Right lobe of liver (tissue), 6 donors: ENCODE data around the gene DLG1. TPM values are rescaled to one million over a fixed set of nuclear protein-coding genes. Genes with fewer than 3 reads are reported as not detected.

Experiments used
- ATAC-seq, 4 donors: fragments of 200-7000 bp; cut with Tn5 transposase; one replicate each; pipeline ENCODE4 v1.9.1; 2020; ENCODE audit warnings: mild to moderate bottlenecking in 4 of 4, moderate library complexity in 4 of 4
- DNase-seq, 3 donors: peaks; one replicate each; pipeline ENCODE4 v3.0.0-alpha.2; 2020
- H3K27ac ChIP-seq, 3 donors: fragments of 200-600 bp; one replicate each; pipeline ENCODE4 v1.8.0; 2022
- H3K27me3 ChIP-seq, 2 donors: fragments of 200-600 bp; one replicate each; pipeline ENCODE4 v1.8.0; 2022
- H3K36me3 ChIP-seq, 4 donors: fragments of 200-600 bp; sonication (generic) in 1 of 4; one replicate each; pipeline versions ENCODE4 v1.5.1 to v1.8.0; 2017 to 2022; ENCODE audit warnings: control low read depth in 1 of 4
- H3K4me1 ChIP-seq, 4 donors: fragments of 200-600 bp; sonication (generic) in 1 of 4; one replicate each; pipeline versions ENCODE4 v1.5.1 to v1.8.0; 2017 to 2022; ENCODE audit warnings: control low read depth in 1 of 4
- H3K4me3 ChIP-seq, 3 donors: fragments of 200-600 bp; one replicate each; pipeline ENCODE4 v1.8.0; 2022
- H3K9me3 ChIP-seq, 4 donors: fragments of 200-600 bp; sonication (generic) in 1 of 4; one replicate each; pipeline versions ENCODE4 v1.5.1 to v1.8.0; 2017 to 2022; ENCODE audit warnings: control low read depth in 1 of 4
- CTCF ChIP-seq, 4 donors: fragments of 200-600 bp in 3 of 4; fragments of 450-650 bp in 1 of 4; IDR thresholded peaks; one replicate each; pipeline versions ENCODE4 v1.5.1 to v1.8.0; 2016 to 2022; ENCODE audit warnings: antibody characterized with exemption in 4 of 4, mild to moderate bottlenecking in 2 of 4
- POLR2A ChIP-seq: fragments of 450-650 bp; IDR thresholded peaks from one replicate; pipeline ENCODE4 v1.6.1; 2017; ENCODE audit warnings: antibody characterized with exemption, mild to moderate bottlenecking
- WGBS: methylation state at CpG from one replicate; pipeline ENCODE4 v1.1.6; 2018; ENCODE audit warnings: low coverage, low lambda C conversion rate; ENCODE audit not compliant: insufficient coverage; ENCODE audit errors: missing lambda C conversion rate; 5-methylcytosine and 5-hydroxymethylcytosine counted together
- intact Hi-C, 2 donors: fragments of 100-400 bp; cut with DNase I; formaldehyde crosslinking; loops; one replicate each; pipeline versions ENCODE4 v1.11.2 to v1.14.1; 2022
- total RNA-seq, 6 experiments: library from RNA; depleted of rRNA in 2 of 6; stranded (reverse); fragments of >200 nt in 2 of 6; fragmentation: NEBNext Ultra II Directional in 3 of 6; extraction: Animal tissue kit (Norgen Biotek cat#: 25700) in 3 of 6; gene quantifications; one replicate each; pipeline versions ENCODE4 v1.1.0 to v1.2.4, GENCODE V29; 2016 to 2023
- donor health status: DM: no; HTN: yes; CAD: no.
- donor health status: DM: no; HTN: no; CAD: no.
- donor health status: DM: no; HTN: no; CAD: no.
- donor health status: DM: no; HTN: yes; CAD: no.
- donor health status: DM: no; HTN: yes; CAD: no.

The DLG1 gene
- total RNA-seq, 6 experiments from 2014 or later = 36.1 to 50.2 (median 44.2) TPM

GRCh38 chr3:197343656-197344408 lies 45.4 kb upstream of the DLG1 start:
- Histone ChIP-seq H3K27me3 (no peaks in the 10 kb centered on the region), H3K4me1 (no peaks in the 10 kb centered on the region), H3K4me3 (no peak overlapping the region), H3K36me3 (no peaks in the 10 kb centered on the region), H3K9me3 (no peaks in the 10 kb centered on the region), H3K27ac (no peak overlapping the region)
- DNase-seq (no peak), ATAC-seq (no peak)
- intact Hi-C loops = no loop called here
- TF ChIP-seq CTCF (IDR thresholded peaks at IDR 0.05) (no peak), POLR2A (no peak)
- 69% methylated on average over 8 of the region's 10 CpGs for WGBS

- TF ChIP-seq POLR2A (no peak), CTCF (IDR thresholded peaks at IDR 0.05) (no peak)
- no peaks in the 10 kb centered on the region for H3K27me3 ChIP-seq
- ATAC-seq (no peak), DNase-seq (peak in 1 of 3 donors; percentile 30)
- H3K9me3 ChIP-seq = no peaks in the 10 kb centered on the region
- H3K27ac ChIP-seq = no peak overlapping the region
- H3K4me1 ChIP-seq = no peaks in the 10 kb centered on the region
- H3K4me3 ChIP-seq = no peak overlapping the region
- WGBS = 93% methylated on average over 6 of the region's 6 CpGs
- no peaks in the 10 kb centered on the region for H3K36me3 ChIP-seq
- intact Hi-C loops = no loop called here
Measured at GRCh38 chr3:197343111-197343510, 44.7 kb upstream of the DLG1 start.

GRCh38 chr3:197340521-197340871 lies 42.1 kb upstream of the DLG1 start:
- Histone ChIP-seq H3K27ac (no peak overlapping the region), H3K27me3 (no peaks in the 10 kb centered on the region), H3K9me3 (no peaks in the 10 kb centered on the region), H3K4me3 (no peak overlapping the region), H3K36me3 (no peaks in the 10 kb centered on the region), H3K4me1 (no peaks in the 10 kb centered on the region)
- intact Hi-C loops = no loop called here
- ATAC-seq = no peak
- TF ChIP-seq POLR2A (no peak), CTCF (IDR thresholded peaks at IDR 0.05) (no peak)
- no peak for DNase-seq

GRCh38 chr3:197339841-197340520 lies 41.6 kb upstream of the DLG1 start:
- no peaks in the 10 kb centered on the region for H3K4me1 ChIP-seq
- no peaks in the 10 kb centered on the region for H3K27me3 ChIP-seq
- TF ChIP-seq CTCF (IDR thresholded peaks at IDR 0.05) = no peak
- TF ChIP-seq POLR2A = no peak
- peak in 1 of 3 donors; percentile 31 for DNase-seq
- 61% methylated on average over 9 of the region's 12 CpGs for WGBS
- no peaks in the 10 kb centered on the region for H3K9me3 ChIP-seq
- H3K4me3 ChIP-seq = no peak overlapping the region
- H3K36me3 ChIP-seq = no peaks in the 10 kb centered on the region
- H3K27ac ChIP-seq = no peak overlapping the region
- ATAC-seq = no peak
- intact Hi-C loops = no loop called here
